NT2/D1 (cell line): ENCODE data around the gene TCIRG1.

Experiments used
- SUZ12 ChIP-seq: IDR thresholded peaks from 2 replicates; pipeline ENCODE4 v1.6.1; 2011; ENCODE audit not compliant: insufficient read length, insufficient read depth; ENCODE audit errors: extremely low read depth
- ZNF274 ChIP-seq: IDR thresholded peaks from 2 replicates; pipeline ENCODE4 v1.6.1; 2011; ENCODE audit warnings: mild to moderate bottlenecking, low read depth, low read length

DNA sequence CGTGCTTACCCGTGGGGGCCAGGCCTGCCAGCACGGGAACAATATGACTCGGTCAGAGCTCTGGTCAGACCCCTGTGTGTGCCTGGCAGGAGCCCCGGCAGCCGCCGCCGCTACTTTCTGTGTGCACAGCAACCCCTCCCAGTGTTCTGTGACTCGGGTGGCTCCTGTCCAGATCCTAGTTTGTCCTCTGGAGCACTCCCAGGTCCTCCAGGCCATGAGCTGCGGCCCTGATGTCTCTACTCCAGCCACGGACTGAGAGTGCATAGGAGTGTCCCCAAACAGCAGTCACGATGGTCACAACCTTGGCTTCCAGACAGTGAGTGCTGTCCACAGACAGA is 5.1 kb upstream of the TCIRG1 start:
- TF ChIP-seq SUZ12 (no peak), ZNF274 (no peak)
